KBM-7 (cell line): ENCODE data around the gene RAVER2.
"Not testable (repeated sequence)": the region's sequence is repeated elsewhere in the genome, so short reads cannot be mapped to it uniquely, and the experiment has no call there.

Experiments used
- DNase-seq: peaks from one replicate; pipeline ENCODE4 v3.0.0-alpha.2; 2015
- in situ Hi-C: fragments of 300-500 bp; cut with MboI; formaldehyde crosslinking; loops from 2 replicates; pipeline ENCODE4 v1.14.3; 2020; ENCODE audit warnings: low sequenced_read_pairs, low pct_unique_long_range_greater_than_20kb, mixed read lengths

The RAVER2 gene, protein sequence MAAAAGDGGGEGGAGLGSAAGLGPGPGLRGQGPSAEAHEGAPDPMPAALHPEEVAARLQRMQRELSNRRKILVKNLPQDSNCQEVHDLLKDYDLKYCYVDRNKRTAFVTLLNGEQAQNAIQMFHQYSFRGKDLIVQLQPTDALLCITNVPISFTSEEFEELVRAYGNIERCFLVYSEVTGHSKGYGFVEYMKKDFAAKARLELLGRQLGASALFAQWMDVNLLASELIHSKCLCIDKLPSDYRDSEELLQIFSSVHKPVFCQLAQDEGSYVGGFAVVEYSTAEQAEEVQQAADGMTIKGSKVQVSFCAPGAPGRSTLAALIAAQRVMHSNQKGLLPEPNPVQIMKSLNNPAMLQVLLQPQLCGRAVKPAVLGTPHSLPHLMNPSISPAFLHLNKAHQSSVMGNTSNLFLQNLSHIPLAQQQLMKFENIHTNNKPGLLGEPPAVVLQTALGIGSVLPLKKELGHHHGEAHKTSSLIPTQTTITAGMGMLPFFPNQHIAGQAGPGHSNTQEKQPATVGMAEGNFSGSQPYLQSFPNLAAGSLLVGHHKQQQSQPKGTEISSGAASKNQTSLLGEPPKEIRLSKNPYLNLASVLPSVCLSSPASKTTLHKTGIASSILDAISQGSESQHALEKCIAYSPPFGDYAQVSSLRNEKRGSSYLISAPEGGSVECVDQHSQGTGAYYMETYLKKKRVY

DNA sequence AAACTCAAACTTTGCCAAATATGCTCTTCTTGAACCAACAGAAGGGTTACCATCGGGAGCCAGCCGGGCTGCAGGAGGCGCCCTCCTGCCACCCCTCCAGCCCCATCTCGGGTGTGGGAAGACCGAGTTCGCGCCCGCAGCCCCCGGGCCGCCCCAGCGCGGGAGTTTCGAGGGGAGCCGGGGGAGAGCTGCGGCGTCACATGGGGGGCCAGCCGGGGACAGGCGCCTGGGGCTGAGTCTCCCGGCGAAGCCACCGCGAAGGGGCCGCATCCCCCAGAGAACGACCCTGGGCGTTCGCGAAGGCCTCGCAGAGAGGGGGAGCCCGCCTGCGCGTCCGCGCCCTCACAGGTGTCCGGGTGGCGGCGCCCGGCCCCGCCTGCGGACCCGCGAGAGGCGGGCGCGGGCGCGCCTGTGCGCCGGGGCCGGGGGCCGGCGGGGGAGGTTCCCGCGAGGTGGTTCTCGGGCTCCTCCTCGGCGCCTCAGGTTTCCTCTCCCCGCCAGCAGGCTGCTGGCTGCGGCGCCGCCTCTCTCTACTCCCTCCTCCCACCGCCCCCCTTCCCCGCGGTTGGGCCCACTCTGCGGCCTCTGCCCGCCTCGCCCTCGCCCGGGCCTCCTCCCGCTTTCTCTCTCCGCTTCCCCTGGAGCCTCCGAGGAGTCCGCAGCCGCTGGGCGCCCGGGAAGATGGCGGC is at the start of gene RAVER2:
Gene RAVER2 (plus strand): TSS at position 584 of the 689 bp plus-strand sequence. CDS start 98 bp downstream, at position 682.
- in situ Hi-C loops: no loop called here
- peak; percentile 86 for DNase-seq

DNA sequence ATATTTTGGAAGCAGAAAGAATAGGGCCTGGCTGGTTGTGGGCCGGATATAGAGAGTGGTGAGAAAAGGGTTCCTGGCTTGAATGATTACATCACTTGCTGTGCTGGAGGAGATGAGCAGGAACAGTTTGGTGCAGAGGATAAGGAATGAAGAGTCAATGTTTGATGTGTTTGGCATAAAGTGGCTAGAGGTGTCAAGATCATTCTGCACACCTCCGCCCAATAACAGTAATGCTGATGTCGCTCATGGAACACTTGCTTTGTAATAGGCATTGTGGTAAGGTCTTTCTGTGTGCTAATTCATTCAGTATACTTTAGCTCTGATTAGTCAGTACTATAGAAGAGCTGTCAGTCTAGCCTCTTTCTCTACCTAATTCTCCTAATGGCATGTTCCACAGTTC is 48.0 kb upstream of the RAVER2 start:
- no peak for DNase-seq
- in situ Hi-C loops: no loop called here

DNA sequence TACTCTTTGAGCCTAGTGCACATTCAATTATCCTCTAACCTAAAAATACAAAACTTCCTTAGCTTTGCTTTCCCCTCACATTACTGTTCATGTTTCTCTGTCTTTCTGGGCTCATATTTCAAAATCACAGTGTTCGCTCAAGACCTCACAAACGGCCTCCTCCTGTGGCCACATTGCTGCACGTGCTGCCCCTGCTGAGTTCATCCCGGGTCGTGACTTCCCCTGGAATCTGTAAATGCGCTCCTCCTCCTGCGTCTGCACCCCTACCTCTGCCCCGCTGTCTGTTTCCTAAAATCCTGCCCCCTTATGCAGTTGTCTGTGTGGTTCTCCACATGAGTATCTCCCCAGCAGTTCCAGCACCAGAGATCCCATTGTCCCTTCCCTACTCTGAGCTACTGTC is 45.5 kb upstream of the RAVER2 start:
- DNase-seq: no peak
- in situ Hi-C loops: no loop called here

DNA sequence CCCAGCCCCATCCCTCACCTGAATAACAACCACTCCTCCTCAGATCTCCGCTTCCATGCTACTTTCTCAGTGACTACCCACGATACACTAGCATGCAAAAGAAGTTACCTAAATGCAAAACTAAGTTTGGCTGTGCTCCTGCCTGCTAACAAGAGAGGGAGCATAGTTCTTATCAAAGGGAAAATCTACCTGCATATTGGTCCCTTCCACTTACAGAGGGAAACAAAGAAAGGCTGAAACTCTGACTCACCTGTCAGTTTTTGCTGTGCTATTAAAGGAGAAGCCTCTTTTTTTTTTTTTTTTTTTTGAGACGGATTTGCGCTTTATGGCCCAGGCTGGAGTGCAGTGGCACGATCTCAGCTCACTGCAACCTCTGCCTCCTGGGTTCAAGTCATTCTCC is 43.8 kb upstream of the RAVER2 start:
- in situ Hi-C loops: no loop called here
- DNase-seq: no peak

DNA sequence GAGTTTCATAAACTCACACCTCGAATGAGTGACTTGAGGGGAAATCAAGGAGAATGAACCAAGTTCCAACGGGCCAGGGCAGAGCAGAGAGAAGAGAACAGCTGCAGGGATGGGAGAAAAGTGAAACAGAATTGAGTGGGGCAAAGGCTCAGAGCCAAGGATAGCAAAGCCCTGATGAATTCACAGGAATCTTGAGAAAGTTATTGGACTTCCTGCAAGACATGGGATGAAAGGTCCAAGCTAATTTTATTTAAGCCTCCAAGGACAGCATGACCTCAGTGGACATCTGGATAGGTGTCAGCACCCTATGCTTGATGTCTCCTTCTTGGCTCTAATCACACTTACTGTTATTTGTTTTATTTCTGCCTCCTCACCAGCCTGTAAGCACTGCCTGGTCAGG is 43.0 kb upstream of the RAVER2 start:
- in situ Hi-C loops: no loop called here
- DNase-seq: no peak

DNA sequence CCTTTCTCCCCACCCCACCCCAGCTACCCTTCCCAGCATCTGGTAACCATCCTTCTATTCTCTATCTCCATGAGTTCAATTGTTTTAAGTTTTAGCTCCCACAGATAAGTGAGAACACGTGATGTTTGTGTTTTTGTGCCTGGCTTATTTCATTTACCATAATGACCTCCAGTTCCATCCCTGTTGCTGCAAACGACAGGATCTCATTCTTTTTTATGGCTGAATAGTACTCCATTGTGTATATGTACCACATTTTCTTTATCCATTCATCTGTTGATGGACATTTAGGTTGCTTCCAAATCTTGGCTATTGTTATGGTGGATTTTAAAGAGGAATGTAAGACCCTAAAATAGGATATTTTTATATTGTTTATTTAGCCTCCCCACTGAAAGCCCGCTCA is 42.2 kb upstream of the RAVER2 start:
- DNase-seq, in situ Hi-C loops: not testable (repeated sequence)

DNA sequence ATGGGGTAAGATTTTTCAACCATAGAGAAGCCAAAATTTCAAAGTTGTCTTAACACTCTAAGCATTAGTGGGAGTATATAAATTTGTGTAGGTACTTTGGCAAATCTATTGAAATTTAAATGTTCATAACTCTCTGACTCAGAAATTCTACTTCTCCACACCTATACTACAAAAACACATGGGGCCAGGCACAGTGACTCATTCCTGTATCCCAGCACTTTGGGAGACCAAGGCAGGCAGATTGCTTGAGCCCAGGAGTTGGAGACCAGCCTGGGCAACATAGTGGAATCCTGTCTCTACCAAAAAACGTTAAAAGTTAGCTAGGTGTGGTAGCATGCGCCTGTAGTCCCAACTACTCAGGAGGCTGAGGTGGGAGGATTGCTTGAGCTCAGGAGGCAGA is 41.3 kb upstream of the RAVER2 start:
- DNase-seq: no peak
- in situ Hi-C loops: no loop called here

DNA sequence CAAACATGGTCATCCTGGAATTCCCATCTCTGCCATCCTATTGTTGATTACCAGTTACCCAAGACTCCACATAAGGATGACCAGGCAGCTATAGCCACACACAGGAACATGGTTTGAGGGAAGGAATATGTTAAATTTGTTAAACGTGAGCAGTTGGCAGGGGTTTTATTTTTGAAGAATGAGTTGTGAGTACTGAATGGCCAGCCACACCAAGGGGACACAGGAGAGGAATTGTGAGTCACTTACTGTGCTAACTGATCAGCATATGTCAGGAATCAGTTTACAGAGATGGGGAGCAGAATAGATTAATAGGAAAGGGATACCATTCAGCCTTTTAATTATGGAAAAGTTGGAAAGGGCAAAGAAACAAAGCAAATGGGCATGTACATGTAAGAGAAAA is 39.3 kb upstream of the RAVER2 start:
- in situ Hi-C loops: no loop called here
- no peak for DNase-seq

DNA sequence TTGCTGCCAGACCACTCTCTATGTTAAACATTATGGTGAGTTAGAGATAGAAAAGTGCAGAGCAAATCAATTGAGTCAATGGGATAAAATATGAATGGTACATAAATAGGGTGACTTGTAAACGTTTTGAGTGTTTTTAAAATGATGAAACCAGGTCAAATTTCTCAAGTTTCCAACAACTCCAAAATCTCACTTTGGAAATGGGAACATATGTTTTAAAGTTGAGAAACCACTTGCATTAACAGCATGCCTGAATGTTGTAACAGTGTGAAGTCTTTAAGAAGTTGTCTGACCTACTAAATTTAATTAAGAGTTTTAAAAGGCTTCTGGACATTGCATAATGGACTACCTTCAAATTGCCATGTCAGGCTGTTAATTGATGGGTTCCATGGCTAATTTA is 33.6 kb upstream of the RAVER2 start:
- in situ Hi-C loops: no loop called here
- no peak for DNase-seq

DNA sequence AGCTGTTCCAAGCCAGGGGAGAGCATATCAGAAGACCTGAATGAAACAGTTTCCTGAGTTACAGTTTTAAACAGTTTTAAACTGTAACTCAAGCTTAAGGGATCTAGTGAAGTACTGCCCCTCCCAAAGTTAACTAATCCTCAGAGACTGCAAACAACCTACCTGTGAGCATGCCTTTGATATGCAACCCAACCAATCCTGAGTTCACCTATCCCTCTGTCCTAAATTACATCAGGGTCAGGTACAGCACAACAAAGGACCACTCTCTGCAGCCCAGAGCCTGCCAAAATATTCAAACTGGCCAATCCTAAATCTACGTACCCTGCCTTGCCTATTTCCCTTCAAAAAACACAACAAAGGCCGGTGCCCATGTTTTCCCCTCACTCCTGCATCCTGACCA is 32.8 kb upstream of the RAVER2 start:
- in situ Hi-C loops: no loop called here
- DNase-seq: no peak

DNA sequence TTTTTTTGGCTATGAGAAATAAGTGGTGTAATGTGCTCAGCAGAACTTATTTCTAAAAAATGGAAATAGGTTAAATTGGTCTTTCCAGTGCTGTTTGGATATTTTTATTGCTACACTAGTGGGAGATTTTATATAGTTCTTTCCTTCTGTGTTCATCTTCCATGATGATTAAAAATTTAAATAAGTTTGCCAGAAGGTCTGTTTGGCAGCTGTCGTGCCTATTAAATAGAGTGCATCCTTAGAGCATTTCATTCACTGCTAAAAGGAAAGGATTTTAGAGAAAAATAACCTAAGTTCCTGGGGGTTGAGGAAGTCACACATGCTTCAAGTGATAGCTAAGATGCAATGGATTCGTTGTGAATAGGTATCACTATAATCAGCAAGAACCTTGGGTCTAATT is 29.7 kb upstream of the RAVER2 start:
- DNase-seq: no peak
- in situ Hi-C loops: no loop called here

DNA sequence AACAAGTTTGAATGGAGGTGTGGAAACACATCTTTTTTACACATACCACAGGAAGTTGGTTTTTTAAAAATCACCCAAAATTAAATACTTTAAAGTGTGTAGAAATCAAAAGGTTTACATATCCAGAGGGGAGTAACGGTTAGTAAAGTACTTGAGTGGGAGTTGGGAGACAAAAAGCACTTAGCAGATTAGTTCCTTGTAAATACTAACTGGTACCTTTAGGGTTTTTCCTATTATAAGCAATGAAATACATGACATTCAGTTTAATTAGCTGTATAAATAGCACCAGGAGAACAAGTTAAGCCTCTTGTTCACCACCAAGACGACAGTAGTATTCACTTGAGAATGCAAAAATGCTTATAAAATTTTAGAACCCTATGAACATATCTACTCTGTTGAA is 23.7 kb upstream of the RAVER2 start:
- in situ Hi-C loops: no loop called here
- DNase-seq: no peak

DNA sequence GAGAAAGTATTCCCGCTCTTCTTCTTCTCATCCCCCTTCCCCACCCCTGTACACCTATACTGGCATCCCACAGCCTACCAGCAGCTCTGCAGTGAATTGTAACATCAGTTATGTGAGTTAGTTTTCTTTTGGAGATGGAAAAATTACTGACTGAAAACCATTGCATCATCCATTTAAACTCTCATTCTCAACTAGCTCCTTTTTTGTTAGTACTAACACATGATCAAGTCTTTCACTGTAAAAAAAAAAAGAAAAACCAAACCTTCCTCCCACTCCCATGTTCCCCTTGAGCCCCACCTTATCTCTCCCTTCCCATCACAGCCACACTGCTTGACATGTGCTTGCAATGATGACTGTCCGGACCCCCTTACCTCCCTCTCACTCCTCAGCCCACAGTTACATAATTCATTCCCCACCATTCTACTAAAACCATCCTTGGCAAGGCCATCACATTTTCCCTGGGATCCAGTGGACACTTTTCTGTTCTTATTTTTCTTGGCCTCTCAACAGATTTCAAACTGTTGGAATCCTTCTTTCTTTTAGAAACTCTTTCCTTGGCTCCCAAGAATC is 23.2 kb upstream of the RAVER2 start:
- DNase-seq: no peak
- in situ Hi-C loops: no loop called here

DNA sequence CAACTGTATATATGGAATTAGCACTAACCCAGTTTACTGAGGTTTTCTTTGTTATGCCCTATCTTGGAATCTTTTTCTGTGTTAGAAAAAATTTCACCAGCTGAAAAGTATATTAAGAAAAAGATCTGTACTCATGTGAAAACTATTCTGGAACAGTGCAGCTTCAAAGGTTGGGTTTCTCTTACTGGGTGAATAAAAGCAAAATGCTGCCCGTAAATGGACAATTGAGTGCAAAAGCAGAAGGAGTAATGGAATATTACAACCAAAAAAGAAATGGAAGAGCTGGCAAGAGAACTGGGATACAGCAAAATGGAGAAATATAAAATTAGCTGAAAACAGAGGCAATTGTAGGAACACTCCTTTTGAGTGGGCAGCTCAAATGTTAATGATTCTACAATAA is 17.0 kb upstream of the RAVER2 start:
- in situ Hi-C loops: no loop called here

DNA sequence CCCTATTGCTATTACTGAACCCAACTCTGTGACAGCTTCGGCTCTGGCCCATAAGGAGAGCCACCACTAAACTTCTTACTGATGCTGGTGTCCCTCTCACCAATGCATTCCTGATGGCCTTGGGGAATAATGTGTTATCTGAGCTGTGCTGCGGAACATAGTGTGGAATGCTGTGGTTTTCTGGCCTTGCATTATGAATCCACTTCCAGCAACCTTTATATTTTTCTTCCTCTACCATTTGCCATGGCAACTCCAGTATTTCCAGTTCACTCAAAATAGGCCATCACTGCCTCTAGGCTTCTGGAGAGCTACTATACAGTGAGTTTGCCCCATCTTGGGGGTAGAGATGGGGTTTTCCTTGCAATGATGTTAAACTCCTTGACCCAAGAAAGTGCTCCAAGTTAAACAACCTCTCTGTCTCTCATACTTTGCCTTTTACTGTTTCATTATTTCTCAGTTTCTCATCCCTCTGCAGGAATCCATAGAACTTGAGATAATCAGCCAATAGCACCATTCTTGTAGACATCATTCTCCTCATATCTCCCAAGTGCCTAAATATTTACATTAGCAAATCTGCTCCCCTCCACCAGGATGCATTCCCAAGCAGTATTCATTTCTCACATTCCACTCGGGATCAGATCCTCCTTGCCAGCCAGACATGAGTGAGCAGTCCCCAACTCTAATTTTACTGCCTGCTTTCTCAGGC is 11.1 kb upstream of the RAVER2 start:
- in situ Hi-C loops: no loop called here
- no peak for DNase-seq

More for the DNA sequence above, 17.0 kb upstream of the RAVER2 start:
- no peak for DNase-seq

DNA sequence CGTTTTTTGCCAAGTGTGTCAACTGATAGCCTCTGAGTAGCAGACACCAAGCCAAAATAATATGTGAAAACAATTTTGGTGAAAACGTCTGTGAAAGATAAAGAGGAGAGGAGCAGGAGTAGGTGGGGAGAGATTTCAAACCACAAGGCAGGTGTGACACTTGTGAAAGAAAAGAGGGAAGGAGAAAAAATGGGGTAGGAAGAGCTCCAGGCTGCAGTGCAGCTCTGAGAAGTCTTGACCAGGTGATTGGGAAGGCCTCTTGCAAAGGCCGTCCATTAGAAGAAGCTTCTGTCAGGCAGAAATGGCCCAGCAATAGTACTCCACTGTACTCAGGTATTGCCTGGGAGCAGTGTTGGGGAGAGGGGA is 10.6 kb upstream of the RAVER2 start:
- in situ Hi-C loops: no loop called here
- no peak for DNase-seq

DNA sequence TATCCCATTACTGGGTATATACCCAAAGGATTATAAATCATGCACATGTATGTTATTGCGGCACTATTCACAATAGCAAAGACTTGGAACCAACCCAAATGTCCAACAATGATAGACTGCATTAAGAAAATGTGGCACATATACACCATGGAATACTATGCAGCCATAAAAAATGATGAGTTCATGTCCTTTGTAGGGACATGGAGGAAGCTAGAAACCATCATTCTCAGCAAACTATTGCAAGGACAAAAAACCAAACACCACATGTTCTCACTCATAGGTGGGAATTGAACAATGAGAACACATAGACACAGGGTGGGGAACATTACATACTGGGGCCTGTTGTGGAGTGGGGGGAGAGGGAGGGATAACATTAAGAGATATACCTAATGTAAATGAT is 4.2 kb upstream of the RAVER2 start:
- DNase-seq, in situ Hi-C loops: not testable (repeated sequence)

DNA sequence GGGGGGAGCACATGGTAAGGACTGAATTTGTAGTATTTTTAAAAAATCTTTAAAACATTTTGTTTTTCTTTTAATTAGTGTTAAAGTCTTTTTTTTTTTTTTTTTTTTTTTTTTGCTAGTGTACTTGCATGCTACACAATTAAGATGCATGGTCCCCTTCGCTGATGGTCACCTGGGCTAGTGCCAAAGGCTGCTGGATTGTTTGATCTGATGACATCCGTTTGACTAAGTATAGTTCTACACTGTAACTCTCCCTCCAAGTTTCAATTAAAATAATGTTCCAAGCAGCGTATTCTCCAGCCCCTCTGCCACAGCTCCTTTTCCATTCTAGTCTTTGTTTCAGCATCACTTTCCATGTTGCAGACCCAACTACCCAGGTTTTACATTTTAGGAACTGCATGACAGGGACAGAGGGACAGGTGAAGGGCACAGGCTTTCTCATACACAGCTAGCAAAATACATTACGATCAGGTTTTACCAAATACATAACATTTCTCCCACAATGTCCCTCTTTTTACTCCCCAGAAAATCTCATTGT is 852 bp upstream of the RAVER2 start:
- in situ Hi-C loops: no loop called here
- DNase-seq: no peak
